ENCODE data around the gene REEP2.
A peak's percentile ranks its signal among the peaks of the same experiment; 100 is the strongest.
"Not testable (repeated sequence)": the region's sequence is repeated elsewhere in the genome, so short reads cannot be mapped to it uniquely, and the experiment has no call there.

The REEP2 gene, protein sequence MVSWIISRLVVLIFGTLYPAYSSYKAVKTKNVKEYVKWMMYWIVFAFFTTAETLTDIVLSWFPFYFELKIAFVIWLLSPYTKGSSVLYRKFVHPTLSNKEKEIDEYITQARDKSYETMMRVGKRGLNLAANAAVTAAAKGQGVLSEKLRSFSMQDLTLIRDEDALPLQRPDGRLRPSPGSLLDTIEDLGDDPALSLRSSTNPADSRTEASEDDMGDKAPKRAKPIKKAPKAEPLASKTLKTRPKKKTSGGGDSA

GRCh38 chr5:138438724-138439476, at the start of gene REEP2:
Gene REEP2, plus strand, starts transcription at chr5:138439057. Its CDS starts 152 bp downstream, at chr5:138439209.
- intact Hi-C loops (cut with DNase I) = no loop called here
- peak in 39 of 42 donors; percentile 43 to 84 (median 67) for DNase-seq

GRCh38 chr5:138389332-138389731, 49.5 kb upstream of the REEP2 start:
- intact Hi-C loops (cut with DNase I) = no loop called here
- DNase-seq = no peak

- intact Hi-C loops (cut with DNase I) = not testable (repeated sequence)
Measured at GRCh38 chr5:138389911-138390310, 48.9 kb upstream of the REEP2 start.

DNA sequence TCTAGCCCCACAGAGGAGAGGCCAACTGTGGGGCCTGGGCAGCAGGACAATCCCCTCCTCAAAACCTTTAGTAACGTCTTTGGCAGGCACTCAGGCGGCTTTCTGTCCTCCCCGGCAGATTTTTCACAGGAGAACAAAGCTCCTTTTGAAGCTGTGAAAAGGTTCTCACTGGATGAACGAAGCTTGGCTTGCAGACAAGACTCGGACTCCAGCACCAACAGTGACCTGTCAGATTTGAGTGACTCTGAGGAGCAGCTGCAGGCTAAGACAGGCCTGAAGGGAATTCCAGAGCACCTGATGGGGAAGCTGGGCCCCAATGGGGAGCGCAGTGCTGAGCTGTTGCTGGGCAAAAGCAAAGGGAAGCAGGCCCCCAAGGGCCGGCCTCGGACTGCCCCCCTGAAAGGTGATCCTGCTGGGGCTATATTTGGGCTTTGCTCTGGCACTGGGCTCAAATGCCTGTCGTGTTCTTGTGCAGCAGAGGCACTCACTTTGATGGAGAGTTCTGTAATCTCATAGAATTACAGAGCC, 46.9 kb upstream of the REEP2 start:
- DNase-seq = peak; percentile 12 to 83 (median 61)
- intact Hi-C loops (cut with DNase I) = no loop called here

More at GRCh38 chr5:138389911-138390310, 48.9 kb upstream of the REEP2 start:
- DNase-seq = not testable (repeated sequence)

DNA sequence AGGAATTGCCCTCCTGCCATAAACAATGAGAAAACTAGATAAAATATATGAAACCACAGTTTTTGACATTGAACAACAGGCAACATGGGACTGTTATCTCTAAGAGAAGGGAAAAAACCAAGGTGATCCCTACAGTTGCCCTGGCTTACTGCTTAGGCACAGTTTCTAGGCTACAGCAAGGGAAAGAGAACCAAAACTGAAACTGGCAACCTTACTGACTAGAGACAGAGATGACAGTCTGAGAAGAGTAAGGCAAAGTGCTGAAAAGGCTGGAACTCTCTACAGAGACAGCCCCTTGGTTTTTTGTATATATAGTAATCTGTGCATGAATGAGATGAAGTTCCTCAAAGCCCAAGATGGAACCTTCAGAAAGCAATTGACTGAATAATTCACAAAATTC, 36.2 kb upstream of the REEP2 start:
- DNase-seq = no peak
- intact Hi-C loops (cut with DNase I) = loop anchor here (10.0 kb wide), 1 partner anchor 48 kb away; the partner anchor contains the start of gene KDM3B

- no peak for DNase-seq
- intact Hi-C loops (cut with DNase I) = loop anchor here (10.0 kb wide), 1 partner anchor 53 kb away; the partner anchor contains the start of gene KDM3B
Measured at GRCh38 chr5:138408023-138408422, 30.8 kb upstream of the REEP2 start.

DNA sequence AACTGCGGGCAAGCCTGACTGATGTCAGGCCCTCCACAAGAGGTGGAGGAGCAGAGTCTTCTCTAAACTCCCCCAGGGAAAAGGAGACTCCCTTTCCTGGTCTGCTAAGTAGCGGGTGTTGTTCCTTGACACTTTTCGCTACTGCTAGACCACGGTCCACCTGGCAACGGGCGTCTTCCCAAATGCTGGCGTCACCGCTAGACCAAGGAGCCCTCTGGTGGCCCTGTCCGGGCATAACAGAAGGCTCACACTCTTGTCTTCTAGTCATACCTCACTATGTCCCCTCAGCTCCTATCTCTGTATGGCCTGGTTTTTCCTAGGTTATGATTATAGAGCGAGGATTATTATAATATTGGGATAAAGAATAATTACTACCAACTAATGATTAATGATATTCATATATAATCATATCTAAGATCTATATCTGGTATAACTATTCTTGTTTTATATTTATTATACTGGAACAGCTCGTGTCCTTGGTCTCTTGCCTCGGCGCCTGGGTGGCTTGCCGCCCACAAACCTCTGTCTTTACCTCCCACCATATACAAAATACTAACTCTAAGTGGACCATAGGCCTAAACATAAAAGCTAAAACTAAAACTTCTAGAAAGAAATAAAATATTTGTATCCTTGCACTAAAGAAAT, 27.7 kb upstream of the REEP2 start:
- intact Hi-C loops (cut with DNase I) = not testable (repeated sequence)
- DNase-seq = peak in 41 of 42 donors; percentile 37 to 84 (median 66)

DNA sequence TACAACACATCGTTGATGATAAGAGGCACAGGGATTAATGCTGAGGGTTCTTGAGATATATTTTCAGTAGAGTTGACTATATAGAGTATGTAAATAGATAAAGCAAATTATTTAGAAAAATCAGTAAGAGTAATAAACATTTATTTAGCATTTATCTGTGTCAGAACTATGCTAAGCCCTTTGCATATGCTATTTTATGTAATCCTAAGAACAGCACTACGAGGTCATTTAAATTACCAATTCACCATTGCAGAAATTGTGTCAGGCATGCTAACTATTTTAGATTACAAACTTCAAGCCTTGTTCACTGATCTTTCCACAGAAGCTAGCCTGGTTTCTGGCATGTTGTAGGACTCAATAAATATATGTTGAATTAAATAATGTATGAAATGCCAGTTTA, 20.4 kb upstream of the REEP2 start:
- intact Hi-C loops (cut with DNase I) = no loop called here
- no peak for DNase-seq

DNA sequence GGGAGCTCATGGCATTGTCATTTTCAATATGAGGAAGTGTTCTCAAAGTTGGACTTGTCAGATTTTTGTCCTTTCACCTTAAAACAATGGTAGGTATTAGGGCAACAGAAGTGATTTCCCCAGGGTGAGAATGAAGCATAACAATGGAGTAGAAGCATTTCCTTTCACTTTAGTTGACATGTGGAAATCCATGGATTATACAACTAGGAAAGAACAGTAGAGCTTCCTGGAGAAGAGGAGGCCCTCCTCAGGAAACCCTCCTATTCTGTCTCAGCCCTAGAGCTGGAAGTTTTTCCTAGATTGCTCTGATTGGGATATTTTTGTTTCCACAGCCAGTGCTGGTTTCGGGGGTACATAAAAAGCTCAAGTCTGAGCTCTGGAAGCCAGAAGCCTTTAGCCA, 13.8 kb upstream of the REEP2 start:
- intact Hi-C loops (cut with DNase I) = no loop called here
- no peak for DNase-seq

- no peak for DNase-seq
- intact Hi-C loops (cut with DNase I) = no loop called here
Measured at GRCh38 chr5:138435943-138436342, 2.9 kb upstream of the REEP2 start.

DNA sequence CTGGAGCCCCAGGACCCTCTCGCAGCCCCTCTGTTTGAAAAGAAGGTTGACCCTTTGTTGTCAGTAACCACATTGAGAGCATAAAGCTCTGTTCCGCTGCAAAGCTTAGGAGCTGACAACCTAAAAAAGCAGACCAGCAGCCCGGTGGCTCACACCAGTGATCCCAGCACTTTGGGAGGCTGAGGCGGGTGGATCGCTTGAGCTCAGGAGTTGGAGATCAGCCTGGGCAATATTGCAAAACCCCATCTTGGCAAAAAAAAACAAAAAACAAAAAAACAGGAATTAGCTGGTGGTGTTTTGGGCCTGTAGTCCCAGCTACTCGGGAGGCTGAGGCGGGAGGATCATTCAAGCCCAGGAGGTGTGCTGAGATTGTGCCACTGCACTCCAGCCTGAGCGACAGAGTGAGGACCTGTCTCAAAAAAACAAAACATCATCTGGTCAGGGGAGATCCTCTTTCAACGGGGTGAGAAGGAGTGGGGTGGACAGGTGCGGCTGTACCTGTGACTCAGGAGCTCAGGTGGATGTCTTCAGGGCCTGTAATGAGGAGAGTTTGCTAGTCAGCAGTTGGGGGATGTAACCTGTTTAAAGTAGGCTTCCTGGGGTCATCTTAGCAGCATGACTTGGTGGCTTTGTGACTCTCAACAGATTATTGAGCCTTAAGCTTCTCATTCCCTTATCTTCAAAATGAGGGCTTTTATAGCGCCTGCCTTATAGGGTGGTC, 694 bp upstream of the REEP2 start:
- intact Hi-C loops (cut with DNase I) = no loop called here
- DNase-seq = no peak

DNA sequence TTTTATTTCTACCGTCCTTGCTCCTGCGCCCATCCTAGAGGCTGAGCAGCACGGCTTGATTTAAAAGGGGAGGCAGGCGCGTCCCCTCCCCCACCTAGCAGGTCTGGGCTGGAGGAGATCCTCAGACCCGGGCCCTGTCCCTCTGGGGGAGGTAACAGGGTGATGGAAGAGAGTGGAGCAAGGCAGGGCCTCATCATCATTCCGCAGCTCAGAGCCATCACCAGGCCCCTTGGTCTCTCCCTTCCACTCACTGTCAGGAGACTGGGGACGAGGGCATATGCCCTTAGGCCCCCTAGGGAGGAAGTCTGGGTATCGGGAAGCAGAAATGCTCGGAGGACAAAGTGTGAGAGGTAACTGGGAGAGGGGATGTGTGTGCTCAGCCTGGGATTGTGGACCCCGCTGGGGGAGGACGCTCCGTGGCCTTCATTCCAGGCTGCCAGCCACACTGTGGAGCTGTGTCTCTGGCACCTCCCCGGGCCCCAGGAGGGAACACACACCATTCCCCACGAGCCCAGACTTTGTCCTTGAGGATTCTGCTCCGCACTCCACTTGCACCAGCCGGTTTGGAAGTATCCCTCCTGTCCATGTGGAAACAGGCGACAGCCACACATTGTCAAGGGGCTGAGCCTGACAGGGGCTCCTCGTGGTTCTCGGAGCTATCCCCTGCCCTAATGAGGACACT, 761 bp downstream of the REEP2 start:
- intact Hi-C loops (cut with DNase I) = no loop called here
- peak in 19 of 42 donors; percentile 23 to 64 (median 41) for DNase-seq

GRCh38 chr5:138440159-138441073, 1.6 kb downstream of the REEP2 start:
- DNase-seq = no peak
- intact Hi-C loops (cut with DNase I) = no loop called here

GRCh38 chr5:138441221-138441620, 2.4 kb downstream of the REEP2 start:
- peak in 1 of 42 donors; percentile 10 for DNase-seq
- intact Hi-C loops (cut with DNase I) = no loop called here

DNA sequence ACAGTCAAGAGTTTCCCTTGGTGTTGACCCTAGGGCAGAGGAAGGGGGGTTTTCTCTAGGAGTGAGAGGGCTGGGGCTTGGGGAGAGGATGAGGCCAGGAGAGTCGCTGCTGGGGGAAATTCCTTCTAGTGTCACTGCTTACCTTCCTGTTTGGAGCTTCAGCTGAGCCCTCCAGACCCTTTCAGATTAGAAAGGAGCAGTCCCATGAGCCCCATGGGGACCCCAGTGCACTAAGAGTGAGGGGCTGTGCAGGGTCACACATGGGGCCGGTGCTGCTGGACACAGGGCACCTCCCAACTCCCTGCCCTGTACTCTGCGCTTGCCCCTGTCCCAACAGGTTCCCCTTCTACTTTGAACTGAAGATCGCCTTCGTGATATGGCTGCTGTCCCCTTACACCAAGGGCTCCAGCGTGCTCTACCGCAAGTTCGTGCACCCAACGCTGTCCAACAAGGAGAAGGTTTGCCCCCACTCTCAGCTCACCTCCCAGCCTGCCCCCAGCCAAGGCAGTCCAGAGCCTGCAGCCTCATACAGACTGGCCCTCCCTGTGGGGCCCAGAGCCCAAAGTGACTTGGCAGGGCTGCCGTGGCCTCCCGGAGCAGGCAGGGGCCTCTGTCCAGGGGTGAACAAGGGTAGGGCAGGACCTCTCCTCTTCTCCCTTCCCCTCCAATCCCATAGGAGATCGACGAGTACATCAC, 5.4 kb downstream of the REEP2 start:
- DNase-seq = peak in 1 of 42 donors; percentile 6
- intact Hi-C loops (cut with DNase I) = no loop called here

DNA sequence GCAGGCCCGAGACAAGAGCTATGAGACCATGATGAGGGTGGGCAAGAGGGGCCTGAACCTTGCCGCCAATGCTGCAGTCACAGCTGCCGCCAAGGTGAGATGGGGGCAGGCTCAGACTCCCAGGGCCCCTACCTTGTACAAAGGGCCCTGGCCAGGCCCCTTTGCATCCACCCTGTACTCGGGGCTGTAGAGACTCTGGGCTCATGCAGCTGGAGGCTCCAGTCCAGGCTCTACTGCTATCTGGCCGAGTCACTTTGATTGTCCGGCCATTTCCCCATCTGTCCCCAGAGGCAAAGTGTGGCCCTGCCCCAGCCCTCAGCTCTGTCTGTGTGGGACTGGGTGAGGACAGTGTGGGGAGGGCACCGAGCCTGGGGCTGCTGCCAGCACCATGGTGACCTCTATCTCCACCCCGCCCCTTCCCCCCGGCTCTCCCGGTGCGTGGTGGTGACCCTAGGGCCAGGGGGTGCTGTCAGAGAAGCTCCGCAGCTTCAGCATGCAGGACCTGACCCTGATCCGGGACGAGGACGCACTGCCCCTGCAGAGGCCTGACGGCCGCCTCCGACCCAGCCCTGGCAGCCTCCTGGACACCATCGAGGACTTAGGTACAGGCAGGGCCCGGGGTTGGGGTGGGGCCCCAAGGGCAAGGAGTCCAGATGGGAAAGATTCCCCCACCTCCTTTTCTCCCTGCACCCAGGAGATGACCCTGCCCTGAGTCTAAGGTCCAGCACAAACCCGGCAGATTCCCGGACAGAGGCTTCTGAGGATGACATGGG, 6.1 kb downstream of the REEP2 start:
- intact Hi-C loops (cut with DNase I) = no loop called here
- peak in 1 of 42 donors; percentile 11 for DNase-seq

Measured in head of caudate nucleus (tissue), 42 donors.